ENCODE measurements around the gene PLPPR2.
"Not testable (repeated sequence)": the region's sequence is repeated elsewhere in the genome, so short reads cannot be mapped to it uniquely, and the experiment has no call there.

The PLPPR2 gene

DNA sequence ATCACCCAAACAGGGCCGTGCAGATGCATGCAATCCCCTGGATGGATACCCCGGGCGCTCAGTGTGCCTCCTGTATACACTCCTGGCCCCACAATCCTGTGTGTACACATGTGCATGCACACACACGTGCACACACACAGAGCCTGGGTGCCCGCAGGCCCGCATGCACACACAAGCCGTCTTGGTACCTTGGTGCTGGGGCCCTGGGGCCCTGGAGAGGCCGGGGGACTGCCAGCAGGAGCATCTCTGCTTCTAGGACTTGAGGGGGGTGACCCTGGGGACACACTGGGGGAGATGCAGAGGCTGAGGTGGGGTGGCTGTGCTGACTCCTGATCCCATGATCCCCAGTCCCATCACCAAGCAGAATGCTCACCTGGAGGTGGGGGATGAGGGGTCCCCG, 44.4 kb downstream of the PLPPR2 start:
- no peak for DNase-seq (ENCODE audit: low spot score)

DNA sequence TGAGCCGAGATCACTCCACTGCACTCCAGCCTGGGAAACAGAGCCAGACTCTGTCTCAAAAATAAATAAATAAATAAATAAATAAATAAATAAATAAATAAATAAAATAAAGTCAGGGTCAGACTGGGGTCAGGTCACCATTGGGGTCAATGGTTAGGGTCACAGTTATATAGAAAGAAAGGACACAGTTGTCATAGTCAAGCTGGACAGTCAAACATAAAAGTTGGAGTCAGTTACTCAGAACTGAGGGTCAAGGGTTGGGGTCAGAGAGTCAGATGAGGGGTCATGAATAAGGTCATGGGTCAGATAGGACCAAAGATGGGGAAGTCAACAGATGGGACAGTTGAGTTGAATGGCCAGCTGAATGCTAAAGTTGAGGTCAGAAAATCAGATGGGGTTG, 45.6 kb downstream of the PLPPR2 start:
- DNase-seq (ENCODE audit: low spot score) = no peak

- no peak for DNase-seq (ENCODE audit: low spot score)
These were observed 46.7 kb downstream of the PLPPR2 start for GRCh38 chr19:11401808-11402543.

GRCh38 chr19:11404588-11405222, 49.5 kb downstream of the PLPPR2 start:
- no peak for DNase-seq (ENCODE audit: low spot score)

DNA sequence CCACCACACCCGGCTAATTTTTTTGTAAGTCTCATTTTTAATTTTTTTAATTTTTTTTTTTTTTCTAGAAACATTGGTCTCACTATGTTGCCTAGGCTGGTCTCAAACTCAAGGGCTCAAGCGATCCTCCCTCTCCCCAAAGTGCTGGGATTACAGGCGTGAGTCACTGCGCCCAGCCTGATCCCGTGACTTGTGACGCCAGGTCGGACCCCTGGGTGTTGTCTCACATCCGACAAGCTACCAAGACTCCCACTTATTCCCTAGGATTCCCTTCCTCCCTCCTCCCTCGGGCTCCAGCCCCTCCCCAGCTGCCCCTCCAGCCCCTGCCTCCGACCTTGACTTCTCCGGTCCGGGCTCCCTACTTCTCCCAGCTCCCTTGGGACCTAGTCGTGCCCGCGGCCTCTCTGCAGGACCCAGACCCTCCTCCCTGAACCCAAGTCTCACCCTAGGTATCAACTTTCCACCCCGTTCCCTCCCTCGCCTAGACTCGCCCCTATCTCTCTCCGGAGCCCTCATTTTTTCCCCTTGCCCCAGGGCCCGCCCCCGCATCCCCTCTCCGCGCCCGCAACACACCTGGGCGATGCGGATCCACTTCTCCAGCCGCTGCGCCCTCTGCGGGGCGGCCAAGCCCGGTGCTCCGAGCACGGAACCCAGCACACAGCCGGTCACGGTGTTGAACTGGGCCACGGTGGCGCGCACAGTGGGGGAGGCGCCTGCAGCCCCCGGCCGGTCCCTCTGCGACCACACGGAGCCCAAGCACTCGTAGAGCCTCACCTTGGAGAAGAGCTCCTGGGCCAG, 50.8 kb downstream of the PLPPR2 start:
- no peak for DNase-seq (ENCODE audit: low spot score)

GRCh38 chr19:11406703-11407236, 51.5 kb downstream of the PLPPR2 start:
- not testable (repeated sequence) for DNase-seq (ENCODE audit: low spot score)

DNA sequence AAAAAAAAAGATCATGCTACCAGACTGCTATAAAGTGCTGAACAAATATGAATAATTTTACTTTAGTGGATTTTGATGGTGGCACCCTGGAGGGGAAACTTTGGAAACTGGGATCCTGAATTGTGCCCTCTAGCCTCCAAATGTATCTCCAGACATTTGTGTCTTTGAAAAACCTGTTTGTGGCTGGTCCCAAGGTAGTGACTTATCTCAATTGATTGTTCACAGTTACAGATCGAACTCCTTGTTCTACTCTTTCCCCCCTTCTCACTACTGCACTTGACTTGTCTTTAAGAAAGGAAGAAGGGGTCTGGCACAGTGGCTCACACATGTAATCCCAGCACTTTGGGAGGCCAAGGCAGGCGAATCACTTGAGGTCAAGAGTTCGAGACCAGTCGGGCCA, 53.4 kb downstream of the PLPPR2 start:
- no peak for DNase-seq (ENCODE audit: low spot score)

GRCh38 chr19:11410682-11411081, 55.5 kb downstream of the PLPPR2 start:
- DNase-seq (ENCODE audit: low spot score) = no peak

DNA sequence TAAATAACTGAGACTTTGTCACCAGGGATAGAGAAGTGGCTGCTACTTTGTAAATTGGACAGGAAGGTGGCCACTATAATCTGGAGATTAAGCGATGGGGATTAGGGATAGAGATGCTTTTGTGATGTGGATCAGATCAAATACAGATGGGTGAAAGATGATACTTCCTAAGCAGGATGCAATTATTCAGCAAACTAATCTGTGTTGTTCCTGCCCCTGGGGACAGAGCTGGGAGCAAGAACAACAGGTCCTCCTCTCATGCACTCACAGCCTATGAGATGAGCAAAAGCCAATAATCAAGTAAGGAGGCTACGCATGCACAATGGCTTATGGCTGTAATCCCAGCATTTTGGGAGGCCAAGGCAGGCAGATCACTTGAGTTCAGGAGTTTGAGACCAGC, 59.3 kb downstream of the PLPPR2 start:
- no peak for DNase-seq (ENCODE audit: low spot score)
